Endothelial cell (in vitro differentiated cells): Measurements from ENCODE around the gene SLC2A9. TPM values are rescaled to one million over a fixed set of nuclear protein-coding genes. Genes with fewer than 3 reads are reported as not detected.

Experiments used
- DNase-seq: peaks from one replicate; pipeline ENCODE4 v3.0.0; 2021; ENCODE audit warnings: low spot score
- H3K27ac Mint-ChIP-seq: one replicate; pipeline ENCODE4 v1.8.0; 2021; ENCODE audit warnings: mixed read lengths, inconsistent platforms; ENCODE audit not compliant: unreplicated experiment
- H3K27me3 Mint-ChIP-seq: one replicate; pipeline ENCODE4 v1.8.0; 2021; ENCODE audit warnings: mild to moderate bottlenecking, moderate library complexity, mixed read lengths, inconsistent platforms; ENCODE audit not compliant: unreplicated experiment
- H3K36me3 Mint-ChIP-seq: one replicate; pipeline ENCODE4 v1.8.0; 2021; ENCODE audit warnings: mild to moderate bottlenecking, low read depth, mixed read lengths, inconsistent platforms; ENCODE audit not compliant: unreplicated experiment
- H3K4me1 Mint-ChIP-seq: one replicate; pipeline ENCODE4 v1.8.0; 2021; ENCODE audit warnings: mild to moderate bottlenecking, mixed read lengths, inconsistent platforms; ENCODE audit not compliant: unreplicated experiment
- H3K4me3 Mint-ChIP-seq: one replicate; pipeline ENCODE4 v1.8.0; 2021; ENCODE audit warnings: mild to moderate bottlenecking, mixed read lengths, inconsistent platforms; ENCODE audit not compliant: unreplicated experiment
- H3K9me3 Mint-ChIP-seq: one replicate; pipeline ENCODE4 v1.8.0; 2021; ENCODE audit warnings: mixed read lengths, inconsistent platforms; ENCODE audit not compliant: unreplicated experiment
- total RNA-seq: library from RNA; stranded (reverse); fragmentation: NEBNext Ultra II Directional; extraction: Animal tissue kit (Norgen Biotek cat#: 25700); gene quantifications from one replicate; pipeline ENCODE4 v1.2.1, GENCODE V29; 2021; ENCODE audit not compliant: unreplicated experiment
- TF ChIP-seq, protein P1 (sequence below): fragments of 200-600 bp; sonication (generic); IDR thresholded peaks from one replicate; pipeline ENCODE4 v1.5.0; 2021; ENCODE audit warnings: antibody characterized with exemption; ENCODE audit not compliant: unreplicated experiment

SLC2A9 gene
- total RNA-seq, 1 donor from 2014 or later: 0.72 TPM

- peaks cover 4% of the 10 kb centered on the region for H3K36me3 Mint-ChIP-seq
- no peak overlapping the region for H3K27ac Mint-ChIP-seq
- H3K4me3 Mint-ChIP-seq: no peak overlapping the region
- peaks cover 15% of the 10 kb centered on the region for H3K4me1 Mint-ChIP-seq
- no peaks in the 10 kb centered on the region for H3K9me3 Mint-ChIP-seq
- peaks cover 7% of the 10 kb centered on the region for H3K27me3 Mint-ChIP-seq
- DNase-seq: no peak
- TF ChIP-seq, protein P1, sequence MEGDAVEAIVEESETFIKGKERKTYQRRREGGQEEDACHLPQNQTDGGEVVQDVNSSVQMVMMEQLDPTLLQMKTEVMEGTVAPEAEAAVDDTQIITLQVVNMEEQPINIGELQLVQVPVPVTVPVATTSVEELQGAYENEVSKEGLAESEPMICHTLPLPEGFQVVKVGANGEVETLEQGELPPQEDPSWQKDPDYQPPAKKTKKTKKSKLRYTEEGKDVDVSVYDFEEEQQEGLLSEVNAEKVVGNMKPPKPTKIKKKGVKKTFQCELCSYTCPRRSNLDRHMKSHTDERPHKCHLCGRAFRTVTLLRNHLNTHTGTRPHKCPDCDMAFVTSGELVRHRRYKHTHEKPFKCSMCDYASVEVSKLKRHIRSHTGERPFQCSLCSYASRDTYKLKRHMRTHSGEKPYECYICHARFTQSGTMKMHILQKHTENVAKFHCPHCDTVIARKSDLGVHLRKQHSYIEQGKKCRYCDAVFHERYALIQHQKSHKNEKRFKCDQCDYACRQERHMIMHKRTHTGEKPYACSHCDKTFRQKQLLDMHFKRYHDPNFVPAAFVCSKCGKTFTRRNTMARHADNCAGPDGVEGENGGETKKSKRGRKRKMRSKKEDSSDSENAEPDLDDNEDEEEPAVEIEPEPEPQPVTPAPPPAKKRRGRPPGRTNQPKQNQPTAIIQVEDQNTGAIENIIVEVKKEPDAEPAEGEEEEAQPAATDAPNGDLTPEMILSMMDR: no peak
Observed at GRCh38 chr4:10055871-10056270, 34.6 kb upstream of the SLC2A9 start.

GRCh38 chr4:10054571-10055041 lies 33.3 kb upstream of the SLC2A9 start:
- Mint-ChIP-seq H3K27ac (no peak overlapping the region), H3K9me3 (no peaks in the 10 kb centered on the region), H3K4me1 (peaks cover 24% of the 10 kb centered on the region), H3K4me3 (no peak overlapping the region), H3K36me3 (peaks cover 4% of the 10 kb centered on the region), H3K27me3 (peaks cover 10% of the 10 kb centered on the region)
- no peak for DNase-seq
- TF ChIP-seq, protein P1: no peak

DNA sequence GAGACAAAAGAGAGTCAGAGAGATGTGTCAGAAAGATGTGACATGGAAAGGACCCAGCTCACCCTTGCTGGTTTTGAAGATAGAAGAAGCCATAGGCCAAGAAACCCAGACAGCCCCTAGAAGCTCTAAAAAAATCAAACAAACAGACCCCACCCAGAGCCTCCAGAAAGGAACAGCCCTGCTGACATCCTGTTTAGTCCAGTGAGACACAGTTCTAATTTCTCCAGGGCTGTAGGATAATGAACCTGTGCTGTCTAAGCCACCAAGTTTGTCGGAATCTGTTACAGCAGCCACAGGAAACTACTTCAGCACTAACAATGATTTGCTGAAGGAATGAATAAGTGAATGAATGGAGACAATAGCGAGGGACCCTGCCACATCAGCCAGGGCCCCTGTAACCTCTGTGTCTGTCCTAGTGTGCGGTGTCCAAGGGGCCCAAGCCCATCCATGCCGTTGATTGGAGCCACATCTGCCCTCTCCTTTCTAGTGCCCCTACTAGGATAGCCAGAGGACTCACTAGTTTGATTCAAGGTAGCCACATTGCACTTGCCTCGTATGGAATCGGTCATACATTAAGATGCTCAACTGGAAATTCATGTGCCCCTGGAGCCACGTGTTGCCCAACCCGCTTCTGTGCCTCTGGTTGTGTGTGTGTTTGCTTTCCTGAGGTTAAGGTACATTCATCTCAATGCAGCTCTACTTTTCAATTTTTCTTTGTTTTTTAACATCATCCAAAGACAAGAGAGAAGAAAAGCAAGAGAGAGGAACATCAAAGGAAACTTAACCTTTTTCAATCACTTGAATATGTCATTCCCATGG lies 32.5 kb upstream of the SLC2A9 start:
- peaks cover 4% of the 10 kb centered on the region for H3K36me3 Mint-ChIP-seq
- no peaks in the 10 kb centered on the region for H3K9me3 Mint-ChIP-seq
- H3K4me3 Mint-ChIP-seq: no peak overlapping the region
- peak overlapping the region; percentile 17 for H3K27ac Mint-ChIP-seq
- TF ChIP-seq, protein P1: no peak
- H3K4me1 Mint-ChIP-seq: peaks cover 24% of the 10 kb centered on the region
- no peak for DNase-seq
- H3K27me3 Mint-ChIP-seq: peaks cover 12% of the 10 kb centered on the region

DNA sequence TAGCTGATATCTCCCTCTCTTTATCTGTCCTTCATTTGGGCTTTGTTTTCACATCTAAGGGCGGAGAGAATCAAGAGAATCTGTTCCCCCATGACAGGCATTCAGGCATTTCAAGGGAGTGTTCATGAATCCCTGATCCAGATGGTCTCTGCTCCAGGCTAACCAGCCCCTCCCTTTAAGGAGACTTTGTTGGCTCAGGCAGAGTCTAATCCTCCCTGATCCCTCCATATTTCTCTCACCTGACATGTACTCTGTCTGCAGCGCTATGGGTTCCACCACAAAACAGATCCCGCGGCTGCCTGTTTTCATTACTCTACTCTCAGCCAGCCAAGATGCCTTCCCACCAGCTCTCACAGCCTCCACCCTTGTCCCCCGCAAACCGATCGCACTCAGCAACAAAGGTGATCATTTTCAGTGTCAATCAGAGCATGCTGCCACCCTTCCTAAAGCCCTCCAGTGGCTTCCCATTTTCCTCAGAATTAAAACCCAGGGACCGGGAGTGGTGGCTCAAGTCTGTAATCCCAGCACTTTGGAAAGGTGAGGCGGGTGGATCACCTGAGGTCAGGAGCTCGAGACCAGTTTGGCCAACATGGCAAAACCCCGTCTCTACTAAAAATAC lies 30.3 kb upstream of the SLC2A9 start:
- H3K9me3 Mint-ChIP-seq: no peaks in the 10 kb centered on the region
- H3K27me3 Mint-ChIP-seq: peaks cover 12% of the 10 kb centered on the region
- no peak for DNase-seq

More for the DNA sequence above, 30.3 kb upstream of the SLC2A9 start:
- no peak overlapping the region for H3K4me3 Mint-ChIP-seq
- peaks cover 4% of the 10 kb centered on the region for H3K36me3 Mint-ChIP-seq
- no peak overlapping the region for H3K27ac Mint-ChIP-seq
- H3K4me1 Mint-ChIP-seq: peaks cover 24% of the 10 kb centered on the region
- TF ChIP-seq, protein P1: no peak
